Body of pancreas (tissue), 4 donors: ENCODE data around the gene CALML3. TPM values are rescaled to one million over a fixed set of nuclear protein-coding genes. Genes with fewer than 3 reads are reported as not detected.

Experiments used
- ATAC-seq: fragments of 150-250 bp; one replicate; pipeline ENCODE4 v1.9.1; 2016
- DNase-seq, 4 donors: peaks; one replicate each; pipeline ENCODE4 v3.0.0-alpha.2; 2019
- H3K27ac ChIP-seq, 4 donors: fragments of 200-600 bp; sonication (generic); 1 replicate in 3 of 4; 2 replicates in 1 of 4; pipeline versions ENCODE4 v1.5.1 to v1.6.1; 2016 to 2019; ENCODE audit warnings: mild to moderate bottlenecking in 1 of 4, mixed read lengths in 1 of 4, moderate library complexity in 1 of 4
- H3K27me3 ChIP-seq, 2 donors: fragments of 200-600 bp; sonication (generic); one replicate each; pipeline ENCODE4 v1.6.0; 2016; ENCODE audit warnings: mild to moderate bottlenecking in 1 of 2
- H3K36me3 ChIP-seq, 2 donors: fragments of 200-600 bp; sonication (generic); replicated peaks in 1 of 2; 2 replicates each; pipeline ENCODE4 v1.5.1; 2016; ENCODE audit warnings: low read depth in 2 of 2; ENCODE audit not compliant: insufficient read depth in 1 of 2
- H3K4me1 ChIP-seq: fragments of 200-600 bp; sonication (generic); one replicate; pipeline ENCODE4 v1.6.0; 2016
- H3K4me3 ChIP-seq, 2 donors: fragments of 200-600 bp; sonication (generic); 1 replicate in 1 of 2; 2 replicates in 1 of 2; pipeline ENCODE4 v1.5.1; 2016 to 2019
- H3K9me3 ChIP-seq, 3 donors: fragments of 200-600 bp; sonication (generic); 1 replicate in 2 of 3; 2 replicates in 1 of 3; pipeline ENCODE4 v1.5.1; 2016
- POLR2A ChIP-seq, 3 donors: fragments of 450-650 bp; IDR thresholded peaks; one replicate each; pipeline ENCODE4 v1.6.1; 2016; ENCODE audit warnings: antibody characterized with exemption in 3 of 3, mild to moderate bottlenecking in 2 of 3
- WGBS, 2 donors: methylation state at CpG; one replicate each; pipeline ENCODE4 v1.1.5; 2017; 5-methylcytosine and 5-hydroxymethylcytosine counted together
- intact Hi-C: fragments of 100-400 bp; cut with DNase I; formaldehyde crosslinking; loops from one replicate; pipeline ENCODE4 v1.15.1; 2023
- total RNA-seq, 2 donors: library from RNA; depleted of rRNA; stranded (reverse); fragments of >200 nt; gene quantifications; one replicate each; pipeline ENCODE4 v1.1.0, GENCODE V29; 2016
- TF ChIP-seq, protein P1 (sequence below), 7 experiments: fragments of 450-650 bp in 4 of 7; fragments of 200-600 bp in 3 of 7; sonication (generic) in 3 of 7; IDR thresholded peaks; one replicate each; pipeline ENCODE4 v1.5.1; 2016 to 2019; ENCODE audit warnings: antibody characterized with exemption in 7 of 7

Gene CALML3
- total RNA-seq, 2 donors from 2014 or later: not detected

DNA sequence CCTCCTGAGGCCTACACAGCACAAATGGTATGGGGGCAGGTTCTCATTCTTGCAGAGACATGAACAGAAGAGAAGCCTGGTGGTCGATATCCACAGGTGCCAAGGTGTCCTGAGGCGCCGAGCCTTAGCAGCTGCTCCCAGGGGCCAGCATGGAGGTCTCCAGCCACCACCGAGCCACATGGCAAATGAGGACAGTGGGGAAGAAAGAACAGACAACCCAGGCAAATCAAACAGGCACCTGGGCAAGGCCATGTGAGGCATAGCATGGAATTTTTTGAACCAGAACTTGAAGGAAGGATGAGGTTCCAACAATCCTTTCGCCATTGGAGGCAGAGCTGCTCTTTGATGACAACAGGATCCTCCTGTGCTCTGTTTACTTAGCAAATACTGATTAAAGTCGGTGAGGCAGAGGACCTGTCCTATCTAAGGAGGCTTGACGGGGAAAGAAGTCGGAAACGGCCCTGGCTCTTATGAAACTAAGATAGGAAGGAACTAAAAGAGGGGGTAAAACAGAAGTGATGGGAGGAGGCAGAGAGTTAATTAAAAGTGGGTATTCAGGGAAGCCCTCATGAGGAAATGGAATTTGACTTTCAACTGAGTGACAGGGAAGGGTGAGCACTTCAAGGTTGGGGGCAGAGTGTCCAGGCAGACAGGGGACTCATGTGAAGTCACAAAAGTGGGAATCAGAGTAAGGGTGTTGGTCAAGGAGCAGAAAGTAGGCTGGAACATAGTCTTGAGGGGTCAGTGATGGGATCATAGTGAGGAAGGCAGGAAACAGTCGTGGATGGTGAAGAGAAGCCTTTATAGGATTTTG lies 8.6 kb upstream of the CALML3 start:
- H3K4me3 ChIP-seq: no peak overlapping the region
- no peaks in the 10 kb centered on the region for H3K27me3 ChIP-seq
- ATAC-seq (no peak), DNase-seq (no peak)
- H3K27ac ChIP-seq: no peak overlapping the region
- intact Hi-C loops: no loop called here
- H3K4me1 ChIP-seq: peaks cover 6% of the 10 kb centered on the region
- no peaks in the 10 kb centered on the region for H3K36me3 ChIP-seq
- WGBS, 2 donors: 70 to 73% methylated on average over 7 to 10 of the region's 10 CpGs
- no peak for TF ChIP-seq POLR2A (IDR thresholded peaks at IDR 0.05)
- TF ChIP-seq, protein P1, sequence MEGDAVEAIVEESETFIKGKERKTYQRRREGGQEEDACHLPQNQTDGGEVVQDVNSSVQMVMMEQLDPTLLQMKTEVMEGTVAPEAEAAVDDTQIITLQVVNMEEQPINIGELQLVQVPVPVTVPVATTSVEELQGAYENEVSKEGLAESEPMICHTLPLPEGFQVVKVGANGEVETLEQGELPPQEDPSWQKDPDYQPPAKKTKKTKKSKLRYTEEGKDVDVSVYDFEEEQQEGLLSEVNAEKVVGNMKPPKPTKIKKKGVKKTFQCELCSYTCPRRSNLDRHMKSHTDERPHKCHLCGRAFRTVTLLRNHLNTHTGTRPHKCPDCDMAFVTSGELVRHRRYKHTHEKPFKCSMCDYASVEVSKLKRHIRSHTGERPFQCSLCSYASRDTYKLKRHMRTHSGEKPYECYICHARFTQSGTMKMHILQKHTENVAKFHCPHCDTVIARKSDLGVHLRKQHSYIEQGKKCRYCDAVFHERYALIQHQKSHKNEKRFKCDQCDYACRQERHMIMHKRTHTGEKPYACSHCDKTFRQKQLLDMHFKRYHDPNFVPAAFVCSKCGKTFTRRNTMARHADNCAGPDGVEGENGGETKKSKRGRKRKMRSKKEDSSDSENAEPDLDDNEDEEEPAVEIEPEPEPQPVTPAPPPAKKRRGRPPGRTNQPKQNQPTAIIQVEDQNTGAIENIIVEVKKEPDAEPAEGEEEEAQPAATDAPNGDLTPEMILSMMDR (IDR thresholded peaks at IDR 0.05): no peak
- H3K9me3 ChIP-seq: no peaks in the 10 kb centered on the region

GRCh38 chr10:5517546-5517945 lies 7.2 kb upstream of the CALML3 start:
- H3K27me3 ChIP-seq: no peaks in the 10 kb centered on the region
- intact Hi-C loops: no loop called here
- DNase-seq (no peak), ATAC-seq (no peak)
- H3K4me1 ChIP-seq: peaks cover 6% of the 10 kb centered on the region
- no peak overlapping the region for H3K27ac ChIP-seq
- no peak overlapping the region for H3K4me3 ChIP-seq
- TF ChIP-seq, protein P1 (IDR thresholded peaks at IDR 0.05): no peak
- no peak for TF ChIP-seq POLR2A (IDR thresholded peaks at IDR 0.05)
- WGBS, 2 donors: 42 to 46% methylated on average over 5 of the region's 5 CpGs
- no peaks in the 10 kb centered on the region for H3K36me3 ChIP-seq
- no peaks in the 10 kb centered on the region for H3K9me3 ChIP-seq

DNA sequence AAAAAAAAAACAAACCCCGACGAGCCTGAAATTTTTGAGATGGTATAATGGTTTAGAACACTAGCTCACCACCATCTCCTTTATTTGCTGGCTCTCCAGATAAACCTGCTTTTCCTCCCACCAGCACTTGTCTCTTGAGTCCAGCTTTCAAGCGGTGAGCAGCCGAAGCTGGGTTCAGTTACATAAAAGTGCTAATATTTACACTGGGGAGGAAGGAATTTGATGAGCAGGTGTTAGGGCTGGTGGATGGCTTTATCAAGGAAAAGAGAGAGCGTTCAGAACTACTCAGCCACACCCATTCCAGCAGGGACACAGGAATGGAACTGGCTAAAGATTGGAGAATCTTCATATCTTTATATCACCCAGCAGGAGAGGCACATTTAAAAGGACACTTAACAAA lies 6.6 kb upstream of the CALML3 start:
- peaks cover 6% of the 10 kb centered on the region for H3K4me1 ChIP-seq
- H3K36me3 ChIP-seq: no peaks in the 10 kb centered on the region
- peak in 1 of 4 donors; percentile 7 for DNase-seq
- H3K4me3 ChIP-seq: no peak overlapping the region
- intact Hi-C loops: no loop called here
- WGBS, 2 donors: 20 to 21% methylated on average over 5 of the region's 5 CpGs
- H3K27me3 ChIP-seq: no peaks in the 10 kb centered on the region
- no peak overlapping the region for H3K27ac ChIP-seq
- no peaks in the 10 kb centered on the region for H3K9me3 ChIP-seq
- TF ChIP-seq POLR2A (IDR thresholded peaks at IDR 0.05): no peak
- ATAC-seq: peak; percentile 15

DNA sequence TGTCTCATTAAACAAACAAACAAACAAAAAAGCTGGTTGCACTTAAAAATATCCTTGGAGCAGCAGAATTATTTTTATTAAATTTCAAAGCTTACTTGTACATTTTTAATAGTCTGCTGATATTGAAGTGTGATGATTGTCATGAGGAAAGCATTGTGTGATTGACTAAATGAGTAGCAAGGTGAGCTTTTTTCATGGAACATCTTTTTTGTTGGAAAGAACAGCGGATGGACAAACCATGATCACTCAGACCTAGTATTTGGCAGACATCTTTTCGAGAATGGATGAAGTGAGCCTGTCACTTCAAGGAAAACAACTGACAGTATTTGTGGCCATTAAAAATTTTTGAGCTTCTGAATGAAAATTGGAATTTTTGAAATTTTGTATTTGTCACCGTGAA lies 5.7 kb upstream of the CALML3 start:
- no peak overlapping the region for H3K4me3 ChIP-seq
- no peaks in the 10 kb centered on the region for H3K9me3 ChIP-seq
- no peak overlapping the region for H3K27ac ChIP-seq
- no peaks in the 10 kb centered on the region for H3K36me3 ChIP-seq
- intact Hi-C loops: no loop called here
- no peak for ATAC-seq
- DNase-seq: no peak
- no peaks in the 10 kb centered on the region for H3K27me3 ChIP-seq
- WGBS, 2 donors: 93 to 99% methylated on average over 3 of the region's 3 CpGs
- TF ChIP-seq, protein P1 (IDR thresholded peaks at IDR 0.05): no peak
- no peak for TF ChIP-seq POLR2A (IDR thresholded peaks at IDR 0.05)
- H3K4me1 ChIP-seq: peaks cover 6% of the 10 kb centered on the region

DNA sequence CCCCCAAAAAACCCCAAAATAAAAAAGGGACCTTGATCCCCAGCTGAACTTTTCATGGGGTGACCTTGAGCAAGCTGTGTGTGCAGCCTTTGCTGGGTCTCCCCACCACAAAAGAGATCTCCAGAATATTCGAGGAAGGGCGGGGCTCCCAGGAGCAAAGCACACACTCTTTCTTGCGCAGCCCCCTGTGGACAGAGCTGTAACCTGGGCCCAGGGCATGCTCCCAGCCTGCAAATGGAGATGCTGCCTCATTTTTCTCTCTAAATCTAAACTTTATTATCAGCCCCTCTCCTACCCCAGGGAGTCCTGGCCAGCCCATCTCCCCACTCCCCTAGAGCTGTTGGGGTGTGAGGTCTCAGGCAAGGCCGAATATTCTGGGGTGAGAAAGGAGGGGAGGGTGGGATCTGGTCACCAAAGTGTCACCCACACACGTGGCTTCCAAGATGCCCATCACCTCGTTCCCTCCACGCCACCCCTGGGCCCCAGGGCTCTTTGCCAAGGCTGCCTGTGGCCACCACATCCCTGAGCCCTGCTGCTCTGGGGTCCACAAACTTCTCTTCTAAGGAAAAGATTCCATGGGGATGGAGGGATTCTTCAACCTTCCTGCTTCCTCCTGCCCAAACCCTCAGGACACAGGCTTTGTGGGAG lies 1.7 kb upstream of the CALML3 start:
- Histone ChIP-seq H3K4me3 (no peak overlapping the region), H3K27me3 (no peaks in the 10 kb centered on the region), H3K9me3 (no peaks in the 10 kb centered on the region), H3K4me1 (peaks cover 4% of the 10 kb centered on the region), H3K36me3 (no peaks in the 10 kb centered on the region), H3K27ac (no peak overlapping the region)
- DNase-seq: no peak
- intact Hi-C loops: no loop called here
- ATAC-seq: no peak
- TF ChIP-seq, protein P1 (IDR thresholded peaks at IDR 0.05): no peak
- TF ChIP-seq POLR2A (IDR thresholded peaks at IDR 0.05): no peak
- whole genome bisulfite sequencing, 2 donors: 74 to 75% methylated on average over 3 to 7 of the region's 7 CpGs
